ENCODE results near the gene LRRC32.
"Not testable (repeated sequence)": the region's sequence is repeated elsewhere in the genome, so short reads cannot be mapped to it uniquely, and the experiment has no call there.

LRRC32 gene

GRCh38 chr11:76625472-76626186 lies 44.9 kb downstream of the LRRC32 start:
- no peak for DNase-seq

GRCh38 chr11:76624500-76625379 lies 45.8 kb downstream of the LRRC32 start:
- DNase-seq = no peak

- no peak for DNase-seq
Measured at GRCh38 chr11:76623884-76624419, 46.6 kb downstream of the LRRC32 start.

- no peak for DNase-seq
Measured at GRCh38 chr11:76623171-76623883, 47.2 kb downstream of the LRRC32 start.

- DNase-seq = no peak
Measured at GRCh38 chr11:76622493-76623094, 48.0 kb downstream of the LRRC32 start.

GRCh38 chr11:76621868-76622267 lies 48.7 kb downstream of the LRRC32 start:
- DNase-seq = no peak

DNA sequence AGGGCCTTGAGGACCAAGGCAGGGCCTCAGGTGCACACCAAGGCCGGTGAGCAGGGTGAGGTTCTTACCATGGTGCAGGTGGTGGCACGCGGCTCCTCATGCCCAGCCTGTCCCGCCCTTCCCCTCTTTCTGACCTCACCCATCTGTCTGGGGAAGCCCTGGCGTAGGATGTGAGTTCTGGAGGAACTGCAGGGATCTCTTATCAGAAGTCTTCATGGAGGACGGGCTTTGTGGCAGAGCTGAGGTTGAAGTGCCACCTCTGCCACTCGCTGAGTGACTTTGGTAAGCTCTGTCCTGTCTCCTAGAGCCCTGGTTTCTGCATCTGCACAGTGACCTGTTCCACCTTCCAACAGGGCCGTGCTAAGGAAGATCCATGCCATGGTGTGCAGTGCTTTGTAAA lies 49.1 kb downstream of the LRRC32 start:
- DNase-seq = no peak

DNA sequence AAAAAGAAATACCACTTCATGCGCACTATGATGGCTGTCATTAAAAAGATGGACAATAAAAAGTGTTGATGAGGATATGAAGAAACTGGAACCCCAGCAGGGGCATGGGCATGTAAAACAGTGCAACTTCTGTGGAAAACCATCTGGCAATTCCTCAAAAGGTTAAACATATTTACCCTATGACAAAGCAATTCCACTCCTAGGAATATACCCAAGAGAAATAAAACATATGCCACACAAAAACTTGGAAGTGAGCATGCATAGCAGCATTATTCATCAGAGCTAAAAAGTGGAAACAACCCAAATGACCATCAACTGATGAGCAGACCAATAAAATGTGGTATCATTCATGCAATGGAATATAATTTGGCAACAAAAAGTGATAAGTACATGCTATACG lies 50.1 kb downstream of the LRRC32 start:
- no peak for DNase-seq

GRCh38 chr11:76619801-76620200 lies 50.7 kb downstream of the LRRC32 start:
- DNase-seq = not testable (repeated sequence)

DNA sequence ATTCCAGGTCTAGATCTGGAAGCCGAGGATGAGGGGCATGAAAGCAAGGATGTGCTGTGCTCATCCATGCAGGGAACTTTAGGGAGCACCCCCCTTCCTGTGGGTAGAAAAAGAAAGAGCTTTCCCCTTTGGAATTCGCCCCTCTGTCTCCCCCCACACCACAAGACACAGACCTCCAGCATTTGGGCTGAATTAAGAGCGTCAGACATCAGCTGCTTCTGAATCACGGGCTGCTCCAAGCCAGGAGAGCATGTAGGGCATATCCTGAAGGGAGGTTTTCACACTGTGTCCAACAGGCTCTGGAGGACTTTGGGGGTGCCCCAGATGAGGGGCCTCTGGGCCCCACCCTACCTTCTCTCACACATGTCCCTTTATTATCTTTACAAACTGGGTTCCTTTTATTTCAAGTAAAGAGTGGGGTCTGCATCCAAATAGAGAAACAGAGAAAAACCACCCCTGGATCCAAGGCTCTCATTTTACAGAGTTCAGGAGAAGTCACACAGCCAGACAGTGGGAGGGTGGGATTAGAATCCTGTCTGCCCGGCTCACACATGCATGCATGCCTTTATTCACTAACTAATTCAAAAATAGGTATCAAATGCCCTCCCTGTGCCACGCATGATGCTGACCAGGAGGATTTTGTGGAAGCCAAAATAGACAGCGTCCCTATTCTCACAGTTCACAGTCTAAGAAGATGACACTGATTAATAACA lies 52.8 kb downstream of the LRRC32 start:
- no peak for DNase-seq

- no peak for DNase-seq
Measured at GRCh38 chr11:76616676-76617552, 53.6 kb downstream of the LRRC32 start.

DNA sequence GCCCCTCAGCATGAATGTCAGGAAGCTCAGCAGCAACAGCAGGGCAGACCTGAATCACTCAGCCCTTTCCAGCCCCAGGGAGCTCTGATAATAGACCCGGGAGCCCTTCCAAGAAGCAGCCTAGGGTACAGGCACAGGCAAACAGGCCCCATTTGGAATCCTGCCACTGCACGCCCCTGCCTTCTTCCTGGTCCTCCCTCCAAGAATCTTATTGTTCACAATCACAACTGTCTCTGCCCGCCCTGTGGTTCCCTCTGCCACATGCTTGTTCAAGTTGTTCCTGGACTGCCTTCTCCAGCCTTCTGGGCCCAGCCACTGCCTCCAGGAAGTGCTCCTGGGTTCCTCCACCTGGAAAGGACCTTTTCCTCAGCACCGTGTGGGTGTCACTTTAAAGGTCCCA lies 54.6 kb downstream of the LRRC32 start:
- DNase-seq = no peak

GRCh38 chr11:76614471-76615179 lies 55.9 kb downstream of the LRRC32 start:
- no peak for DNase-seq

GRCh38 chr11:76613901-76614300 lies 56.6 kb downstream of the LRRC32 start:
- no peak for DNase-seq

DNA sequence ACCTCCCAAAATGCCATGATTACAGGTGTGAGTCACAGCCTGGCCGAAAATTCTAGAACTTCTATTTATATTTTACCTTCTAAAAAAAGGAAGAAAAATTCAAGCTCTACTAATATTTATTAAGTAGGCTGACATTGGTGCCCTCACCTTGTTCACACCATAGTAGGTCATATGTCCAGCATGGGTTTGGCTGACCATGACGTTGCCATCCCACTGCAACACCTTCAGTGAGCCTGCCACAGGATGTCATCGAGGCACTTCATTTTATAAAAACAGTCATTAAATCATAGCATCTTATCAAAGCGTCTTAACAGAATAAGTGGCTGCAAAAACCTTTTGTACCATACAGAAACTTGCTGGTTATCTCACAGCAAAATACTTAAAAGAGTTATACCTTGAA lies 58.3 kb downstream of the LRRC32 start:
- DNase-seq = no peak

DNA sequence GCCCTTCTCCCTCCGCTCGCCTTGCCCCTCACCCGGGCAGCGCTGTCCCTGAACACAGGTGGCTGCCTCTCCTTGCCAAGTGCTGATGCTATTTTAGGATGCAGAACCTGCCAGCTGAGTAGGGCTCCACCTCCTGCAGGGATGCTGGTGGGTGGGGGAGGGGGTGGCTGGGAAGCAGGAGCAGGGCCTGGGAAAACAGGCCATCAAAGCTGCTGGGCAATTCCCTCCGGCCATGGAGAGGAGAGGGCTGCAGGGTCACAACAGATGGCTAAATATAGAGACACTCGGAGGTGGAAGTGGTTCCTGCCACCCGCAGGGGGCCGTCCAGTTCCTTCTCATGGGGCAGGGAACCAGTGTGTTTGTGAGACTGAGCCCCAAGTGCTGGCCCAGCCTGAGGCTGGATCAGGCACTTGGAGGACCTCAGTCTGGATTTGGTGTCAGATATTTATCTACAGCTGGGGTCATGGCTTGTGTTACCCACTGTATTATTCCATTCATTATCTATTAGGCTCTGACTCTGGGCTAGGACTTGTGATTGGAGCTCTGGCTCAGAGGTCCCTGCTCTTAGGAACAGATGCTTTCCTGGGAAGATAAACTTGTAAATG lies 59.6 kb downstream of the LRRC32 start:
- no peak for DNase-seq

- no peak for DNase-seq
Measured at GRCh38 chr11:76610371-76610770, 60.2 kb downstream of the LRRC32 start.

- no peak for DNase-seq
Measured at GRCh38 chr11:76609736-76610370, 60.7 kb downstream of the LRRC32 start.

DNA sequence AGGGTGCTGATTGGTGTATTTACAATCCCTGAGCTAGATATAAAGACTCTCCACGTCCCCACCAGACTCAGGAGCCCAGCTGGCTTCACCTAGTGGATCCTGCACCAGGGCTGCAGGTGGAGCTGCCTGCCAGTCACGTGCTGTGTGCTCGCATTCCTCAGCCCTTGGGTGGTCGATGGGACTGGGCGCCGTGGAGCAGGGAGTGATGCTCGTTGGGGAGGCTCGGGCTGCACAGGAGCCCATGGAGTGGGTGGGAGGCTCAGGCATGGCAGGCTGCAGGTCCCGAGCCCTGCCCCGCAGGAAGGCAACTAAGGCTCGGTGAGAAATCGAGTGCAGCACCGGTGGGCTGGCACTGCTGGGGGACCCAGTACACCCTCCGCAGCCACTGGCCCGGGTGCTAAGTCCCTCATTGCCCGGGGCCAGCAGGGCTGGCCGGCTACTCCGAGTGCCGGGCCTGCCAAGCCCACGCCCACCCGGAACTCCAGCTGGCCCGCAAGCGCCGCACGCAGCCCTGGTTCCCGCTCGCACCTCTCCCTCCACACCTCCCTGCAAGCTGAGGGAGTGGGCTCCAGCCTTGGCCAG lies 61.6 kb downstream of the LRRC32 start:
- DNase-seq = not testable (repeated sequence)

Data from activated naive CD4-positive, alpha-beta T cell (primary cell).